NCI-H1930 (cell line): ENCODE data around the gene PLEKHG3.

Experiments used
- DNase-seq, 2 experiments: peaks; one replicate each; lab custom pipeline; 2025; lab: John Stamatoyannopoulos, UW

The PLEKHG3 gene

GRCh38 chr14:64763801-64764621, 59.8 kb downstream of the PLEKHG3 start:
- DNase-seq, result no peak

GRCh38 chr14:64764641-64765520, 60.7 kb downstream of the PLEKHG3 start:
- DNase-seq, result peak; percentile 48 to 53

- DNase-seq, result no peak
Measured at GRCh38 chr14:64765740-64766302, 61.6 kb downstream of the PLEKHG3 start.

GRCh38 chr14:64766430-64767151, 62.4 kb downstream of the PLEKHG3 start:
- no peak for DNase-seq

- DNase-seq, result no peak
Measured at GRCh38 chr14:64767215-64767964, 63.2 kb downstream of the PLEKHG3 start.

- no peak for DNase-seq
Measured at GRCh38 chr14:64768401-64769095, 64.3 kb downstream of the PLEKHG3 start.

- DNase-seq, result no peak
Measured at GRCh38 chr14:64769096-64770020, 65.1 kb downstream of the PLEKHG3 start.

GRCh38 chr14:64770751-64771150, 66.5 kb downstream of the PLEKHG3 start:
- no peak for DNase-seq

GRCh38 chr14:64771161-64771560, 66.9 kb downstream of the PLEKHG3 start:
- DNase-seq, result no peak

- DNase-seq, result no peak
Measured at GRCh38 chr14:64772397-64772950, 68.2 kb downstream of the PLEKHG3 start.

- DNase-seq, result no peak
Measured at GRCh38 chr14:64773046-64773445, 68.8 kb downstream of the PLEKHG3 start.

GRCh38 chr14:64773577-64773976, 69.4 kb downstream of the PLEKHG3 start:
- DNase-seq, result no peak

- DNase-seq, result no peak
Measured at GRCh38 chr14:64774272-64774671, 70.0 kb downstream of the PLEKHG3 start.

GRCh38 chr14:64775081-64775777, 71.0 kb downstream of the PLEKHG3 start:
- DNase-seq, result no peak

- DNase-seq, result no peak
Measured at GRCh38 chr14:64777461-64777860, 73.2 kb downstream of the PLEKHG3 start.

GRCh38 chr14:64778104-64778754, 74.0 kb downstream of the PLEKHG3 start:
- DNase-seq, result no peak

- no peak for DNase-seq
Measured at GRCh38 chr14:64779472-64779871, 75.2 kb downstream of the PLEKHG3 start.

GRCh38 chr14:64782196-64782595, 78.0 kb downstream of the PLEKHG3 start:
- no peak for DNase-seq
